HEK293T (cell line): Measurements from ENCODE around the gene GPR158.

ENCODE experiments used
- CTCF ChIA-PET: fragments of 350-600 bp; formaldehyde crosslinking; extraction: SDS; loops from one replicate; lab custom pipeline; 2021; ENCODE audit warnings: antibody characterized with exemption, inconsistent platforms; lab: Yijun Ruan, JAX
- POLR2A ChIA-PET: fragments of 350-600 bp; formaldehyde crosslinking; extraction: SDS; loops from one replicate; lab custom pipeline; 2020; ENCODE audit warnings: antibody characterized with exemption, inconsistent platforms; lab: Yijun Ruan, JAX
- DNase-seq: peaks from one replicate; pipeline ENCODE4 v3.0.0; 2012; ENCODE audit warnings: mixed read lengths; ENCODE audit errors: extremely low spot score
- ARNT ChIP-seq: fragments of 450-650 bp; IDR thresholded peaks from 2 replicates; pipeline ENCODE4 v1.6.1; 2017; ENCODE audit warnings: mild to moderate bottlenecking
- BHLHE40 ChIP-seq: fragments of 450-650 bp; IDR thresholded peaks from 2 replicates; pipeline ENCODE4 v1.6.1; 2016; ENCODE audit warnings: mild to moderate bottlenecking, moderate library complexity, borderline replicate concordance
- CTBP1 ChIP-seq: fragments of 450-650 bp; IDR thresholded peaks from 2 replicates; pipeline ENCODE4 v1.6.1; 2016; ENCODE audit warnings: borderline replicate concordance
- ELF4 ChIP-seq: fragments of 450-650 bp; IDR thresholded peaks from 2 replicates; pipeline ENCODE4 v1.6.1; 2017; ENCODE audit warnings: antibody characterized with exemption
- FOXA1 ChIP-seq: fragments of 450-650 bp; IDR thresholded peaks from 2 replicates; pipeline ENCODE4 v1.6.1; 2016; ENCODE audit warnings: mild to moderate bottlenecking
- FOXK2 ChIP-seq: fragments of 450-650 bp; IDR thresholded peaks from 2 replicates; pipeline ENCODE4 v1.6.1; 2016; ENCODE audit warnings: mild to moderate bottlenecking
- FOXM1 ChIP-seq: fragments of 450-650 bp; IDR thresholded peaks from 2 replicates; pipeline ENCODE4 v1.6.1; 2017; ENCODE audit warnings: mild to moderate bottlenecking, borderline replicate concordance
- HDGF ChIP-seq: fragments of 450-650 bp; IDR thresholded peaks from 2 replicates; pipeline ENCODE4 v1.6.1; 2017; ENCODE audit warnings: antibody characterized with exemption, borderline replicate concordance
- L3MBTL2 ChIP-seq: fragments of 450-650 bp; conservative IDR thresholded peaks from 2 replicates; pipeline ENCODE4 v1.6.1; 2016; ENCODE audit warnings: mild to moderate bottlenecking
- LEF1 ChIP-seq: fragments of 450-650 bp; IDR thresholded peaks from 2 replicates; pipeline ENCODE4 v1.6.1; 2017; ENCODE audit warnings: mild to moderate bottlenecking, borderline replicate concordance
- NFRKB ChIP-seq: fragments of 450-650 bp; IDR thresholded peaks from 2 replicates; pipeline ENCODE4 v1.6.1; 2016; ENCODE audit warnings: mild to moderate bottlenecking, moderate library complexity
- PKNOX1 ChIP-seq: fragments of 450-650 bp; IDR thresholded peaks from 2 replicates; pipeline ENCODE4 v1.6.1; 2016
- SP1 ChIP-seq: fragments of 450-650 bp; IDR thresholded peaks from 2 replicates; pipeline ENCODE4 v1.6.1; 2017
- SUZ12 ChIP-seq: fragments of 450-650 bp; IDR thresholded peaks from 2 replicates; pipeline ENCODE4 v1.6.1; 2016; ENCODE audit warnings: mild to moderate bottlenecking
- TARDBP ChIP-seq: fragments of 450-650 bp; IDR thresholded peaks from 2 replicates; pipeline ENCODE4 v1.6.1; 2016
- ZNF384 ChIP-seq: fragments of 450-650 bp; IDR thresholded peaks from 2 replicates; pipeline ENCODE4 v1.6.1; 2016

The GPR158 gene

GRCh38 chr10:25174461-25175230 lies at the start of gene GPR158:
GPR158 (plus strand) TSS chr10:25175001; CDS start chr10:25175421, 420 bp downstream.
- ChIA-PET CTCF (no interaction called here), POLR2A (no interaction called here)
- TF ChIP-seq TARDBP = peak; percentile 76
- no peak for TF ChIP-seq HDGF
- TF ChIP-seq PKNOX1 = peak; percentile 99
- TF ChIP-seq L3MBTL2 = peak; percentile 72
- no peak for TF ChIP-seq SUZ12
- peak; percentile 91 for DNase-seq

- ChIA-PET POLR2A (no interaction called here), CTCF (no interaction called here)
- no peak for DNase-seq
- TF ChIP-seq CTBP1 = no peak
- no peak for TF ChIP-seq ZNF384
- TF ChIP-seq ELF4 = no peak
- TF ChIP-seq TARDBP = no peak
Observed at GRCh38 chr10:25125201-25125611, 49.6 kb upstream of the GPR158 start.

- CTCF ChIA-PET = no interaction called here
- DNase-seq = no peak
- POLR2A ChIA-PET = no interaction called here
- TF ChIP-seq CTBP1 = no peak
- TF ChIP-seq ZNF384 = no peak
- TF ChIP-seq ARNT = no peak
- no peak for TF ChIP-seq TARDBP
- no peak for TF ChIP-seq ELF4
- TF ChIP-seq NFRKB = no peak
- TF ChIP-seq LEF1 = no peak
- TF ChIP-seq FOXA1 = no peak
- no peak for TF ChIP-seq FOXM1
- TF ChIP-seq BHLHE40 = no peak
- no peak for TF ChIP-seq L3MBTL2
- no peak for TF ChIP-seq HDGF
- TF ChIP-seq FOXK2 = no peak
- no peak for TF ChIP-seq SP1
- TF ChIP-seq SUZ12 = no peak
- TF ChIP-seq PKNOX1 = no peak
Observed at GRCh38 chr10:25129592-25129991, 45.2 kb upstream of the GPR158 start.

- POLR2A ChIA-PET = no interaction called here
- CTCF ChIA-PET = interaction anchor here (0.6 kb wide), 1 partner anchor 147 kb away, joined by 3 read pairs; no protein-coding TSS in a partner anchor
- TF ChIP-seq PKNOX1 (no peak), LEF1 (no peak)
- DNase-seq = no peak
Observed at GRCh38 chr10:25130906-25131305, 43.9 kb upstream of the GPR158 start.

- TF ChIP-seq ELF4 (no peak), FOXA1 (no peak), PKNOX1 (no peak), SP1 (no peak), TARDBP (no peak), HDGF (no peak)
- ChIA-PET POLR2A (no interaction called here), CTCF (interaction anchor here (0.5 kb wide), 1 partner anchor 426 kb away, joined by 3 read pairs; no protein-coding TSS in a partner anchor)
- no peak for DNase-seq
Observed at GRCh38 chr10:25142116-25142864, 32.5 kb upstream of the GPR158 start.

- TF ChIP-seq PKNOX1 (no peak), CTBP1 (no peak), SP1 (no peak), TARDBP (no peak), HDGF (no peak), ELF4 (no peak), NFRKB (no peak)
- POLR2A ChIA-PET = no interaction called here
- CTCF ChIA-PET = interaction anchor here (0.6 kb wide), 1 partner anchor 1712 kb away, joined by 3 read pairs; no protein-coding TSS in a partner anchor
- no peak for DNase-seq
Observed at GRCh38 chr10:25157650-25158049, 17.2 kb upstream of the GPR158 start.
